Measurements from ENCODE around the gene DEPP1.

GRCh38 chr10:44952779-44953231 lies 25.8 kb downstream of the DEPP1 start:
- TF ChIP-seq YY1 (IDR thresholded peaks at IDR 0.05; ENCODE audit: insufficient read depth, insufficient read length), result no peak
- TF ChIP-seq ZNF274 (IDR thresholded peaks at IDR 0.05; ENCODE audit: low read depth, low read length), result no peak

Data from NT2/D1 (cell line).